ENCODE data around the gene COL21A1.

The COL21A1 gene

DNA sequence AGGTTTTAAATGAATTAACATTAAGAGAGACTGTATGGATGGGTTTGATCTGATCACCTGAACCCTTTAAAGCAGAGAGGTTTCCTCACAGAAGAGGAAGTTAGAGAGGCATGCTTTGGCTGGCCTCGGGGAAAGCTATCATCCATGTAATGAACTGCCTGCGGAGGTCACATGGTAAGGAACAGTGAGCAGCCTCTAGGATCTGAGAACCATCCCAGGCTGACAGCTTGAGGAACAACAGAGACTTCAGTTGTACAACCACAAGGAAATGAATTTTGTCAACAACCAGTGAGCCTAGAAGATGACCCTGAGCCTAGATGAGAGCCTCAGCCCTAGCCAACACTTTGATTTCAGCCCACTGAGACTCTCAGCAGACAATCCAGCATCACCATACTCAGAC lies 2.9 kb upstream of the COL21A1 start:
- no peaks in the 10 kb centered on the region for H3K27me3 ChIP-seq
- H3K9ac ChIP-seq = no peak overlapping the region
- no peak overlapping the region for H3K4me2 ChIP-seq
- no peak overlapping the region for H3K4me3 ChIP-seq
- no peak for TF ChIP-seq Cebpa-rat (IDR thresholded peaks at IDR 0.05)
- no peaks in the 10 kb centered on the region for H3K36me3 ChIP-seq
- H4K20me1 ChIP-seq = no peaks in the 10 kb centered on the region
- H3K9me3 ChIP-seq (replicated peaks in 1 of 11) = peaks cover 0 to 15% (median 7%) of the 10 kb centered on the region in 11 experiments; a peak in 6 of 22 replicates
- H3K27ac ChIP-seq = no peak overlapping the region
- H3K4me1 ChIP-seq = 0 out of 20 replicates have a peak, but pooled peaks cover 0 to 3% (median 0%) of the 10 kb centered on the region in 10 experiments

DNA sequence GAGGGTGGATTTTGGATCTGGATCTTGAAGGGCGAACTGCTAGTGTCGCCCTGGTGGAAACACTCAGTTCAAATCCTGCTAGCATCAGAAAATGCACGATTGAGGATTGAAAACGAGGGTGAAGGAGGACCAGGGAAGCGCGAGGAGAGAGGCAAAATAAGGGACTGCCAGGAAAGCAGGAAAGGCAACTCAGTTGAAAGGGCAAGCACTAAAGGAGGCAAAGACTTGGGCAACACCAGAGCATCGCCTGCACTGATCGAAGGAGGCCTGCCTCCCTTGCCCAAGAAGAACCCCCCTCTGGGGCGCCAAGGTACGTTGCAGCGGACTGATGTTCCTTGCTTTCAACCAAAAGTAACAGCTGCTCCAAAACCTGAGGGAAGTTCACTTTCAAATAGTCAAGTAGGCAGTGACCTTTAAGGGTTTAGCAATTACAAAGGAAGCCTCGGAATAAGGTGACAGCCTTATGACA lies 308 bp upstream of the COL21A1 start:
- no peak overlapping the region for H3K9ac ChIP-seq
- H3K27ac ChIP-seq = no peak overlapping the region
- H3K27me3 ChIP-seq = no peaks in the 10 kb centered on the region
- H4K20me1 ChIP-seq = no peaks in the 10 kb centered on the region
- H3K4me2 ChIP-seq = no peak overlapping the region
- H3K4me3 ChIP-seq = no peak overlapping the region
- no peak for TF ChIP-seq Cebpa-rat (IDR thresholded peaks at IDR 0.05)
- no peaks in the 10 kb centered on the region for H3K36me3 ChIP-seq
- H3K9me3 ChIP-seq (replicated peaks in 1 of 11) = peaks cover 0 to 15% (median 7%) of the 10 kb centered on the region in 11 experiments; a peak in 6 of 22 replicates
- peaks cover 0 to 23% (median 5%) of the 10 kb centered on the region in 10 experiments; a peak in 9 of 20 replicates for H3K4me1 ChIP-seq

GRCh38 chr6:56246541-56246880 lies 869 bp downstream of the COL21A1 start:
- H3K9me3 ChIP-seq (replicated peaks in 1 of 11) = peaks cover 0 to 15% (median 7%) of the 10 kb centered on the region in 11 experiments; a peak in 6 of 22 replicates
- no peak overlapping the region for H3K27ac ChIP-seq
- no peaks in the 10 kb centered on the region for H3K27me3 ChIP-seq
- no peaks in the 10 kb centered on the region for H3K36me3 ChIP-seq
- no peak overlapping the region for H3K9ac ChIP-seq
- peaks cover 0 to 23% (median 5%) of the 10 kb centered on the region in 10 experiments; a peak in 9 of 20 replicates for H3K4me1 ChIP-seq
- no peaks in the 10 kb centered on the region for H4K20me1 ChIP-seq
- H3K4me3 ChIP-seq = no peak overlapping the region
- no peak for TF ChIP-seq Cebpa-rat (IDR thresholded peaks at IDR 0.05)
- H3K4me2 ChIP-seq = no peak overlapping the region

GRCh38 chr6:56245903-56246351 lies 1.5 kb downstream of the COL21A1 start:
- TF ChIP-seq Cebpa-rat (IDR thresholded peaks at IDR 0.05) = no peak
- H3K9ac ChIP-seq = no peak overlapping the region
- H4K20me1 ChIP-seq = no peaks in the 10 kb centered on the region
- H3K4me1 ChIP-seq = peaks cover 0 to 23% (median 5%) of the 10 kb centered on the region in 10 experiments; a peak in 9 of 20 replicates
- H3K9me3 ChIP-seq (replicated peaks in 1 of 11) = peaks cover 0 to 15% (median 7%) of the 10 kb centered on the region in 11 experiments; a peak in 6 of 22 replicates
- H3K4me2 ChIP-seq = no peak overlapping the region
- no peaks in the 10 kb centered on the region for H3K36me3 ChIP-seq
- H3K27ac ChIP-seq = no peak overlapping the region
- H3K27me3 ChIP-seq = no peaks in the 10 kb centered on the region
- no peak overlapping the region for H3K4me3 ChIP-seq

GRCh38 chr6:56244528-56245253 lies 2.7 kb downstream of the COL21A1 start:
- Histone ChIP-seq H3K27ac (no peak overlapping the region), H3K36me3 (no peaks in the 10 kb centered on the region), H4K20me1 (no peaks in the 10 kb centered on the region), H3K4me1 (peaks cover 0 to 20% (median 5%) of the 10 kb centered on the region in 10 experiments; a peak in 9 of 20 replicates), H3K9me3 (replicated peaks in 1 of 11) (peaks cover 0 to 15% (median 7%) of the 10 kb centered on the region in 11 experiments; a peak in 6 of 22 replicates), H3K4me2 (no peak overlapping the region), H3K9ac (no peak overlapping the region), H3K4me3 (no peak overlapping the region), H3K27me3 (no peaks in the 10 kb centered on the region)
- no peak for TF ChIP-seq Cebpa-rat (IDR thresholded peaks at IDR 0.05)

GRCh38 chr6:56244089-56244488 lies 3.3 kb downstream of the COL21A1 start:
- H3K4me3 ChIP-seq = no peak overlapping the region
- no peak for TF ChIP-seq Cebpa-rat (IDR thresholded peaks at IDR 0.05)
- no peak overlapping the region for H3K9ac ChIP-seq
- H3K9me3 ChIP-seq (replicated peaks in 1 of 11) = peaks cover 0 to 15% (median 7%) of the 10 kb centered on the region in 11 experiments; a peak in 6 of 22 replicates
- peak overlapping the region in 1 of 11 experiments; percentile 39; a peak in 3 of 22 replicates for H3K27ac ChIP-seq
- peaks cover 0 to 20% (median 5%) of the 10 kb centered on the region in 10 experiments; a peak in 9 of 20 replicates for H3K4me1 ChIP-seq
- no peaks in the 10 kb centered on the region for H3K36me3 ChIP-seq
- H3K4me2 ChIP-seq = peak overlapping the region in 5 of 11 experiments; percentile 19 to 61 (median 31); a peak in 9 of 22 replicates
- H3K27me3 ChIP-seq = no peaks in the 10 kb centered on the region
- H4K20me1 ChIP-seq = no peaks in the 10 kb centered on the region

- H3K9ac ChIP-seq = no peak overlapping the region
- H3K27ac ChIP-seq = peak overlapping the region in 2 of 11 experiments; percentile 44 to 47; a peak in 4 of 22 replicates
- H4K20me1 ChIP-seq = no peaks in the 10 kb centered on the region
- TF ChIP-seq Cebpa-rat (IDR thresholded peaks at IDR 0.05) = no peak
- H3K4me3 ChIP-seq = no peak overlapping the region
- H3K4me1 ChIP-seq = peaks cover 0 to 20% (median 5%) of the 10 kb centered on the region in 10 experiments; a peak in 9 of 20 replicates
- peak overlapping the region in 6 of 11 experiments; percentile 19 to 61 (median 28); a peak in 9 of 22 replicates for H3K4me2 ChIP-seq
- peaks cover 0 to 15% (median 7%) of the 10 kb centered on the region in 11 experiments; a peak in 6 of 22 replicates for H3K9me3 ChIP-seq (replicated peaks in 1 of 11)
- H3K27me3 ChIP-seq = no peaks in the 10 kb centered on the region
- no peaks in the 10 kb centered on the region for H3K36me3 ChIP-seq
Observed at GRCh38 chr6:56243518-56244070, 3.8 kb downstream of the COL21A1 start.

DNA sequence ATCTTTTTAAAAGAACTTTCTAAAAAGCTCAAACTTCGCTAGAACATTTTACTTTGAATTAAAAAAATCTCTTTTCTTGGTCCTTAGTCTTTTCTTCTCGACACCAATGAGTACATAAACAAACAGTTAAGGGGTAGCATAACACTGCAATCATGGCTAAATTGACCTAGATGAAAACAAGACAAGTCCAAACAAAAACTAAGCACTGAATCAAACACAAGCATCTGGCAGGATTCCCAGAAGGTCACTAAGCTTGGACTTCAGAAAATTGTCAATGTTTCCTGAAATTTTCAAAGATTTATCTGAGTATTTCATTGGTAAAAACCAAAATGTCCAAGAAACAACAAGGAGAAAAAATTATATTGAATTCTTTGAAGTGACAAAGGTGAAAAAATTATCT lies 5.0 kb downstream of the COL21A1 start:
- Histone ChIP-seq H3K36me3 (no peaks in the 10 kb centered on the region), H3K4me2 (no peak overlapping the region), H3K27me3 (no peaks in the 10 kb centered on the region), H3K9ac (no peak overlapping the region), H4K20me1 (no peaks in the 10 kb centered on the region), H3K9me3 (replicated peaks in 1 of 11) (peaks cover 0 to 9% (median 3%) of the 10 kb centered on the region in 11 experiments; a peak in 6 of 22 replicates), H3K4me3 (no peak overlapping the region), H3K4me1 (peaks cover 0 to 20% (median 5%) of the 10 kb centered on the region in 10 experiments; a peak in 9 of 20 replicates), H3K27ac (no peak overlapping the region)
- no peak for TF ChIP-seq Cebpa-rat (IDR thresholded peaks at IDR 0.05)

DNA sequence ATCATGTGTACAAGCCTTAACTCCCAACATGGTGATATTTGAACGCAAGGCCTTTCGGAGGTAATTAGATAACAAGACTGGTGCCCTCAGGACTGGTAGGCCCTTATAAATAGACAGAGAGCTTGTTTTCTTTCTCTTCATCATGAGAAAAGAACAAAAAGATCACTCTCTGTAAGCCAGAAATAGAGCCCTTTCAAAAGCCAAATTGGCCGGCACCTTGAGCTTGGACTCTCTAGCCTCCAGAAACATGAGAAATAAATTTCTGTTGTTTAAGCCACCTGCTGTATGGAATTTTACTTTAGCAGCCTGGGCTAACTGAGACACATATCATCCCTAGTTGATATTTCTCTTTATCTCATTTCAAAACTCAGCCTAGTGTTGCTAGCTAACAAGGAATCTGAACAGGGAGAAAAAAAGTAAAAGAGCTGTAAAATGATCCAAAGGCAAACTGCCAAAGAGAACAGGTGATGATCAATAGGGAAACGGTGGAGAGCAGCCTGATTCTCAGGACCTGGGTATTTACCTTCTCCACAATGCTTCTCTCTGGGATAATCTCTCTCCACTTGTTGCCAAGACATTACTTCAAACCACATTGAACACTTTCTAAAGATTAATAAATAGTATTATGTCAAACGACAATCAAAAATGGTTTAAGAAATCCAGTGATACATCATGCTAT lies 6.1 kb downstream of the COL21A1 start:
- H3K4me3 ChIP-seq = no peak overlapping the region
- H3K4me2 ChIP-seq = no peak overlapping the region
- peaks cover 0 to 20% (median 5%) of the 10 kb centered on the region in 10 experiments; a peak in 9 of 20 replicates for H3K4me1 ChIP-seq
- no peaks in the 10 kb centered on the region for H3K9me3 ChIP-seq (replicated peaks in 1 of 11)
- no peaks in the 10 kb centered on the region for H3K36me3 ChIP-seq
- no peaks in the 10 kb centered on the region for H3K27me3 ChIP-seq
- H3K9ac ChIP-seq = no peak overlapping the region
- H3K27ac ChIP-seq = no peak overlapping the region
- no peaks in the 10 kb centered on the region for H4K20me1 ChIP-seq
- TF ChIP-seq Cebpa-rat (IDR thresholded peaks at IDR 0.05) = no peak
